ENCODE measurements around the gene TACR2.

- TF ChIP-seq CTCF (IDR thresholded peaks at IDR 0.05) = no peak
- TF ChIP-seq POLR2A (IDR thresholded peaks at IDR 0.05) = no peak
Measured at GRCh38 chr10:69367469-69367868, 49.2 kb downstream of the TACR2 start.

Data from testis (tissue), 2 donors.